ENCODE data around the gene ASPDH.

ASPDH gene

DNA sequence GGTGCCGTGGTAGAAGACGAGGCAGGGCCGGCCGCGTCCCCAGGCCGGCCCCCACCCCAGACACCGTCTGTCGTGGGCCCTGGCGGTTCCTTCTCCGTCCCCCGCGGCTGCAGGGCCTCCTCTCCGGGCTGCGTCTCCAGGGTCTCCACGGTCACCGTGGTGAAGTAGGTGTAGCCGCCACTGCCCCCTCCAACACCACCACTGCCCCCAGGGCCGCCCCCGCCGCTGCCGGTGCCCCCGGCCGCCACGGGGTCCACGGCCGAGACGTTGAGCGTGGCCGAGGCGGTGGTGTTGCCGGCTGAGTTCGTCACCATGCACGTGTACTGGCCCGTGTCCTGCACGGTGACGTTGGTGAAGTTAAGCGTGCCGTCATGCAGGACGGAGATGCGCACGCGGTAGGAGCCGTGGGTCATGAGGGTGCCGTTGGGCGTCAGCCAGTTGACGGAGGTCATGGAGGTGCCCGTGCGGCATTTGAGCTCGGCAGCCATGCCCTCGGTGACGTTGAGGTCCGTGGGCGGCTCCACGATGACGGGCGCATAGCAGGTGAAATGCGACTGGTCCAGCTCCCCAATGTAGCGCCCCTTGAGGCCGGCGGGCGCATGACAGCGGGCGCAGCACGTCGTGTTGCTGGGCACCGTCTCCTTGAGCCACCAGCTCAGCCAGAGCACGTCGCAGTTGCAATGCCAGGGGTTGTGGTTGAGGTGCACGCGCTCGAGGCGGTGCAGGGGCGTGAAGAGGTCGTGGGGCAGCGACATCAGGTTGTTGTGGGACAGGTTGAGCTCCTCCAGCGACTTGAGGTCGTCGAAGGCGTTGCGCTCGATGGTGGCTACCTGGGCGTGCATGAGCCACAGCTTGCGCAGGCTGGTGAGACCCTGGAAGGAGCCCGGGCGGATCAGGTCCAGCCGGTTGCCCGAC, 4.6 kb upstream of the ASPDH start:
- Mint-ChIP-seq H3K4me3 (no peak overlapping the region), H3K36me3 (ENCODE audit: low read depth) (peaks cover 6% of the 10 kb centered on the region), H3K4me1 (peaks cover 10% of the 10 kb centered on the region), H3K27me3 (ENCODE audit: low read depth, poor library complexity) (peaks cover 3% of the 10 kb centered on the region), H3K9me3 (no peaks in the 10 kb centered on the region), H3K27ac (no peak overlapping the region)
- DNase-seq, result no peak
- TF ChIP-seq CTCF (IDR thresholded peaks at IDR 0.05), result no peak

DNA sequence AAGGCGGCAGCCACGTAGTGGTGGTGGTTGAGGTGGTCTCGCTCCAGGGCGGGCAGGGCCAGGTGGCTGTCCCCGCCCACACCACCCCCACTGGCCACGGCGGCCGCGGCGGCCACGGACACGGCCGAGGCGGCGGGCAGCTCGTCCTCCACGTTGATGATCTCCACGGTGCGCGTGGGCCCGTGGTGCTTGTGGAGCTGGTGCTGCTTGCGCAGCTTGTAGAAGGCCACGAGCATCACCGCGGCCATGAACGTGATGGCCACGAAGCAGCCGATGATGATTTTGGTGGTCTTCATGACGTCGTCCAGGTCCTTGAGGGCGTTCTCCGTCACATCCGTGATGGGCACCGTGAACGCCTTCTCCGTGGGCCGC, 4.0 kb upstream of the ASPDH start:
- H3K27me3 Mint-ChIP-seq (ENCODE audit: low read depth, poor library complexity), result peaks cover 6% of the 10 kb centered on the region
- H3K4me1 Mint-ChIP-seq, result peaks cover 15% of the 10 kb centered on the region
- H3K36me3 Mint-ChIP-seq (ENCODE audit: low read depth), result peaks cover 6% of the 10 kb centered on the region
- no peak overlapping the region for H3K4me3 Mint-ChIP-seq
- no peak overlapping the region for H3K27ac Mint-ChIP-seq
- no peak for TF ChIP-seq CTCF (IDR thresholded peaks at IDR 0.05)
- no peaks in the 10 kb centered on the region for H3K9me3 Mint-ChIP-seq
- no peak for DNase-seq

GRCh38 chr19:50516964-50517703, 3.4 kb upstream of the ASPDH start:
- no peaks in the 10 kb centered on the region for H3K9me3 Mint-ChIP-seq
- H3K27ac Mint-ChIP-seq, result no peak overlapping the region
- no peak for TF ChIP-seq CTCF (IDR thresholded peaks at IDR 0.05)
- H3K4me3 Mint-ChIP-seq, result no peak overlapping the region
- peaks cover 6% of the 10 kb centered on the region for H3K27me3 Mint-ChIP-seq (ENCODE audit: low read depth, poor library complexity)
- no peak for DNase-seq
- peaks cover 6% of the 10 kb centered on the region for H3K36me3 Mint-ChIP-seq (ENCODE audit: low read depth)
- peaks cover 15% of the 10 kb centered on the region for H3K4me1 Mint-ChIP-seq

GRCh38 chr19:50516456-50516855, 2.7 kb upstream of the ASPDH start:
- Mint-ChIP-seq H3K9me3 (no peaks in the 10 kb centered on the region), H3K27ac (no peak overlapping the region)
- no peak for TF ChIP-seq CTCF (IDR thresholded peaks at IDR 0.05)

GRCh38 chr19:50515168-50515561, 1.5 kb upstream of the ASPDH start:
- H3K27ac Mint-ChIP-seq, result no peak overlapping the region
- peaks cover 6% of the 10 kb centered on the region for H3K36me3 Mint-ChIP-seq (ENCODE audit: low read depth)
- H3K4me1 Mint-ChIP-seq, result peaks cover 31% of the 10 kb centered on the region
- no peaks in the 10 kb centered on the region for H3K9me3 Mint-ChIP-seq
- DNase-seq, result no peak
- H3K27me3 Mint-ChIP-seq (ENCODE audit: low read depth, poor library complexity), result peaks cover 6% of the 10 kb centered on the region
- no peak overlapping the region for H3K4me3 Mint-ChIP-seq
- TF ChIP-seq CTCF (IDR thresholded peaks at IDR 0.05), result no peak

More at GRCh38 chr19:50516456-50516855, 2.7 kb upstream of the ASPDH start:
- no peak for DNase-seq
- Mint-ChIP-seq H3K4me3 (no peak overlapping the region), H3K36me3 (ENCODE audit: low read depth) (peaks cover 6% of the 10 kb centered on the region), H3K4me1 (peaks cover 21% of the 10 kb centered on the region), H3K27me3 (ENCODE audit: low read depth, poor library complexity) (peaks cover 6% of the 10 kb centered on the region)
